GM19372 (cell line): ENCODE results near the gene BEND6.
"Not testable (repeated sequence)": the region's sequence is repeated elsewhere in the genome, so short reads cannot be mapped to it uniquely, and the experiment has no call there.

Experiments
- ATAC-seq: cut with Tn5 transposase; IDR thresholded peaks from one replicate; pipeline ENCODE4 v1.9.1; 2021; ENCODE audit warnings: mild to moderate bottlenecking, low read depth, moderate library complexity; ENCODE audit not compliant: unreplicated experiment

Gene BEND6

DNA sequence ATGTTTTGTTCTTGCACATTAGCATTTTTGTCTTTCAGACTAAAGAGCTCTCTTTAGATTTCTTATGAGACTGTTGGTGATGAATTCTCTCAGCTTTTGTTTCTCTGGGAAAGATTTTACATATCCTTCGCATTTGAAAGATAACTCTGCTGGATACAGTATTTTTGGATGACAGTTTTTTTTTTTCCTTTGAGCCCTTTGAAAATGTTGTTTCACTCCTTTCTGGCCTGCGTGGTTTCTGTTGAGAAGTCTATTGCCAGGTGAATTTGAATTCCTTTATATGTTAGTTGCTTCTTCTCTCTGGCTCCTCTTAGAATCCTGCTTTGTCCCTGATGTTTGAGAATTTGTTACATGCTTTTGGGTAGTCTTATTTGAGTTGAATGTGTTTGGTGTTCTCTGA is 69.4 kb downstream of the BEND6 start:
- ATAC-seq, result no peak

GRCh38 chr6:57024775-57025174 is 69.9 kb downstream of the BEND6 start:
- ATAC-seq, result no peak

DNA sequence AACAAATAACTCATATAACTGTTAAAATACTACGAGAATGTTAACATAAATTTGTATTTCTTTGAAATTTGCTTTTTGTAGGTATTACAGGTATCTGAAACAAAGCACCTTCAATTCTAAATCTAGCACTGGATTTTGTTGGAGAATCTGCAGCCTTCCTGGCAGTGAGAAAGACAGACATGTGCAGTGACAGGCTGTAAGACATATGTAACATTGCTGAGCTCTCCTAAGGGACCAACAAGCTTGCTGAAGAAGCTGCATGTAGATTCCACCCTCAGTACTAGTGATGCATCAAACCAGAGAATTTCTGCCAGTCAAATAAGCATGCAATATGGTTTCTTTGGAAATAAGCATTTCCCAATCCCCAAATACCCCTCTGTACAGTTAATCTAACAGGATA is 71.1 kb downstream of the BEND6 start:
- no peak for ATAC-seq

DNA sequence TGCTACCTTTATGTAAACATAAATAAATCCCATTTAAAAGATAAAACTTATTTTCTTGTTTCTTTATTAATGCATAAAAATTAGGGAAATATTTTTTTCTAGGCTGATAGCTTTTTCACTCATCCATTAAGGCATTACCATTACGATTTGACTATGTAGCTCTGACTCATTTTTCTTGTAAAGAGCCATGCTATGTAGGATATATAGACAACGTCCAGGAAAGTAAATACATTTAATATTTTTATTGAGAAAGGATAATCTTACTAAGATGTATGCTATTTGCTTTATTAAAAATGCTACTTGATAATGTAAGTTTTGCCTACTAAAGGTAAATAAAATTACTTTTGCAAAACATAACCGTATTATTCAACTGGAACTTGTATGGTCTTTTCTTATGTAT is 72.4 kb downstream of the BEND6 start:
- no peak for ATAC-seq

DNA sequence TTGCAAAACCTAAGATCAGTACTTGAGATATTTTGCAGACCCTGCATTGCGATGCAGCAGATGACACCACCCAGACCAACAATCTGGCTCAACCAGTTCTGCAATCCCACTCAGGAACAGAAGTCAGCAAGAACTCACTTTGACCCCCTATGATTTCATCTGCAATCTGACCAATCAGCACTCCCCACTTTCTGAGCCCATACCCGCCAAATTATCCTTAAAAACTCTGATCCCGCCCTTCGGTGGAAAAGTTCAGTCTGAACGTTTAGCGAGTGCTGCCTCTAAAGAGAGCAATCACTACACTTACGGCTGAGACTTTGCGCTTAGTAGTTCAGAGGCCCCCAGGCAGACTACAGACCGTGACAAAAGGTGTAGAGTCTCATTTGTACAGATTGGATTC is 74.3 kb downstream of the BEND6 start:
- ATAC-seq, result no peak

- no peak for ATAC-seq
Observed at GRCh38 chr6:57033228-57033627, 78.3 kb downstream of the BEND6 start.

DNA sequence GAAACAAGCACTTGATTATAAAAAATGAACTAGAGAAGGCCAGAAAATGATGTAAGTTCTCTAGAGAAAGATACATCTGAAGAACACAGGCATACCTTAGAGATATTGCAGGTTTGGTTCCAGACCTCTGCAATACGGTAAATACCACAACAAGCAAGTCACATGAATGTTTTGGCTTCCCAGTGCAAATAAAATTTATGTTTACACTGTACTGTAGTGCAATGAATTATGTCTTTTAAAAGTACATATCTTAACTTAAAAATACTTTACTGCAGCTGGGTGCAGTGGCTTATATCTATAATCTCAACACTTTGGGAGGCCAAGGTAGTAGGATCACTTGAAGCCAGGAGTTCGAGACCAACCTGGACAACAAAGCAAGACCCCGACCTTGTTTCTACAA is 80.6 kb downstream of the BEND6 start:
- ATAC-seq, result no peak

GRCh38 chr6:57038906-57039305 is 84.0 kb downstream of the BEND6 start:
- ATAC-seq, result no peak

- no peak for ATAC-seq
Observed at GRCh38 chr6:57040011-57040410, 85.1 kb downstream of the BEND6 start.

- ATAC-seq, result not testable (repeated sequence)
Observed at GRCh38 chr6:57044061-57044460, 89.2 kb downstream of the BEND6 start.

DNA sequence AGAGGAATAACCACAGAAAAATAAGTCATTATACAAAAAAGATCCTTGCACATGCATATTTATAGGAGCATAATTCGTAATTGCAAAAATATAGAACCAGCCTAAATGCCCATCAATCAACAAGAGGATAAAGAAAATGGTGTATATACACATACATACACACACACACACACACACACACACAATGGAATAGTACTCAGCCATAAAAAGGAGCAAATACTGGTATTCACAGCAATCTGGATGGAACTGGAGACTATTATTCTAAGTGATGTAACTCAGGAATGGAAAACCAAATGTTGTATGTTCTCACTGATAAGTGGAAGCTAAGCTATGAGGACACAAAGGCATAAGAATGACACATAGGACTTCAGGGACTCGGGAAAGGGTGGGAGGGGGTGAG is 89.7 kb downstream of the BEND6 start:
- no peak for ATAC-seq

GRCh38 chr6:57046332-57047256 is 91.7 kb downstream of the BEND6 start, which contains the start of gene KIAA1586:
Gene KIAA1586 (plus strand): TSS chr6:57046693. CDS start chr6:57046756, 63 bp downstream.
- ATAC-seq, result peak; percentile 92

GRCh38 chr6:57047257-57047585 is 92.3 kb downstream of the BEND6 start:
- ATAC-seq, result peak; percentile 26

GRCh38 chr6:57047859-57048258 is 93.0 kb downstream of the BEND6 start:
- not testable (repeated sequence) for ATAC-seq

DNA sequence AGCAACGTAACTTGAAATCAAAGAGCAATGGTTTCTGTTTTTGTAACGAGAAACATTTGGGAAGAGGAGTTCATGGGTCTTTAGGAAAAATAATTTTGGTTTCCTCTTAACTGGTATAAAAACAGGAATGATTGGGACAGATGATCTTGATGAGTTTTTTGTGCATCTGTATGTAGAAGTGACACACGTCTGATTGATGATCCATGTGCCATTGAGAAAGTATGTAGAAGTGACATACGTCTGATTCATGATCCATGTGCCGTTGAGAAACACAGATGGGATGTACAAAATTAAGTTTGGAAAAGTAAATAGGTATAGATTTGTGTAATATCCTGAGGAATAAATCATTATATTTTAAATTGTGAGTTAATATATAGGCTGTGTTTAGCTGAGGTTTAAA is 93.7 kb downstream of the BEND6 start:
- no peak for ATAC-seq

DNA sequence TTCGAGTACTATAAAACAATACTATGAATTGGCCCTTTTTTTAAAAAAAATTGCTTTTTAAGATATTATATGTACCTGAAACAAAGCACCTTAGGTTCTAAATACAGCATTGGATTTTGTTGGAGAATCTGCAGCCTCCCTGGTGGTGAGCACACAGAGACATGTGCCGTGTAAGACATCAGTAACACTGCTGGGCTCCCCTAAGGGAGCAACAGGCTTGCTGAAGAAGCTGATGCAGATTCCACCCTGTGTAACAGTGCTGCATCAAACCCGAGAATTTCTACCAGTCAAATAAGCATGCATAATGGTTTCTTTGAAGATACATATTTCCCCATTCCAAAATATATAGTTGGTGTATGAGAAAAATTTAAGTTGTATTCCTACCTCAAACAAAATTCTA is 108.9 kb downstream of the BEND6 start:
- no peak for ATAC-seq

- no peak for ATAC-seq
Observed at GRCh38 chr6:57064809-57065208, 109.9 kb downstream of the BEND6 start.

DNA sequence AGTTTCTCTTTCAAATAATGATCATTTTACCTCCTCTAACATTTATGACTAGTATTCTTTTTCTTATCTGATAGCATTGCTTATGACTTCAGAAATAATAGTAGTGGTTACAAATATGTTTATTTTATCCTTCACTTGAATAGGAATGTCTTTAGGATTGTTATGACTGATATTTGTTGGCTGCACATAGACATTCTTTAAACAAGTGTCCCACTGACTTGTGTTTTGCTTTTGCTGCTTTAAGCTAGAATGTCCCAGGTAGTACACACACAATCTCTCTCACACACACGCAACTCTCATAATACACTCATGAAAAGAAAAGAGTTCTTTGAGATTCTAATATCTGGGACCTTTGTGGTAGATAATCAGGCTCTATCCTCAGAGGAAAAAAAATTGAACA is 113.2 kb downstream of the BEND6 start:
- no peak for ATAC-seq

DNA sequence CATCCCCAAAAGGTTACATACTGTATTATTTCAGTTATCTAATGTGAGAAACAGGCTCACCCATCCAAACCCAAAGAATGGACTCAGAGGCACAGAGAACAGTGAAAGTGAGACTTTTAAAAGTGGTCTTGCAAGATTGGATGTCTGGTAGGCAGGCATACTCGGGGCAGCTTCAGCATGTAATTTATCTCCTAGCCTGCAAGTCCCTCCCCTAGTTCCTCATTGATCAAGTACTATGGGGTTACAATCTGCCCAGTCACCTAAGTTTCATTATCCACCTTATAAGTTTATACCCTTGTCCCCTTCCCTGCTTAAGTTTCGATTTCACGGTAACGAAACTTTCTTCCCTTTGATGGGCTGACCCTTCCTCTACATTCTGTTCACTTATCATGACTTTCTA is 114.3 kb downstream of the BEND6 start:
- no peak for ATAC-seq

GRCh38 chr6:57069920-57070331 is 115.0 kb downstream of the BEND6 start:
- no peak for ATAC-seq

DNA sequence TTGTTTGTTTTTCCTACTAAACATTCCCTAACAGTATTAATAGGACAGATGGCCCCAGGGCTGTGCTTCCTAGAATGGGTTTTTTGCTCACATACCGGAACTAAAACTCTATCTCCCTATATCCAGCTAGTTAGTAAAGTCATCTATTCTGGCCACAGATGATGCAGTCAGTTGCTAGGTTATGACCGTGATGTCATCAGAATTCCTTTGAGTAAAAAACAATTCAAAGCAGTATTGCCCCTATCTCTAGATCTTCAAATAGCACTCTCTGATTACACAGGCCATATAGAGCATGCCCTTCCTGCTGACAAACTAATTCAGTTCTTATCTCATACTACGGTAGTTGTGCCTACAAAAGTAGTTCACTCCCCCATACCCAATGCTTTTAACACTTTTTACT is 117.2 kb downstream of the BEND6 start:
- no peak for ATAC-seq

GRCh38 chr6:57074383-57074782 is 119.5 kb downstream of the BEND6 start:
- ATAC-seq, result no peak
